ENCODE measurements around the gene HES5. TPM values are rescaled to one million over a fixed set of nuclear protein-coding genes. Genes with fewer than 3 reads are reported as not detected.

HES5 gene
- polyA plus RNA-seq, 2 donors = 0.71 to 1.5 TPM

DNA sequence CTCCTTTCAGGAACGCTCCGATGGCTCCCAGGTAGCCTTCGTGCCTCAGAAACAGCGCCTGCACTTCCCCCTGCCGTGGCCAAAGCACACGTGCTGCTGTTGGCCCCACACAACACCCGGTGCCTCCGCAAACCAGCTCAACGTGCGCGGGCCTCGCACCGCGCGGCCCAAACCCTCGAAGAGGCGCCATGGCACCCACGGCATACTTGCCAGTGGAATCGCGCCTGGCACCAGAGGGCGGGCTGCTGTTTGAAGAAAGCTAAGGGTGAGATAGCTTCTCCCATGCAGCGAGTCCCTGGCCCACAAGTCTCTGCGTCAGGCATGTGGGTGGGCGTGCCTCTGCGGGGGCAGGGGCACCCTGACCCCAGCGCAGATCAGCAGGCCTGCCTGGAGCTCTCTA lies 11.5 kb downstream of the HES5 start:
- Histone ChIP-seq H3K27me3 (ENCODE audit: control insufficient read depth in 1 of 2, insufficient read depth in 2 of 2, low read length in 2 of 2) (no peaks in the 10 kb centered on the region), H3K4me1 (ENCODE audit: control insufficient read depth in 2 of 2, insufficient read depth in 2 of 2, low read length in 1 of 2) (peaks cover 0 to 3% of the 10 kb centered on the region in 2 donors), H3K4me3 (ENCODE audit: low read depth in 1 of 2, low read length in 2 of 2) (no peak overlapping the region), H3K27ac (ENCODE audit: low read depth in 2 of 2, low read length in 1 of 2) (no peak overlapping the region), H3K36me3 (ENCODE audit: control insufficient read depth in 2 of 2, insufficient read depth in 2 of 2, low read length in 1 of 2) (peaks cover 18 to 68% of the 10 kb centered on the region in 2 donors), H3K9me3 (ENCODE audit: control insufficient read depth in 2 of 2, insufficient read depth in 1 of 2, low read depth in 1 of 2, low read length in 1 of 2) (no peaks in the 10 kb centered on the region)
- WGBS, 2 donors = 95 to 96% methylated on average over 26 of the region's 26 CpGs

DNA sequence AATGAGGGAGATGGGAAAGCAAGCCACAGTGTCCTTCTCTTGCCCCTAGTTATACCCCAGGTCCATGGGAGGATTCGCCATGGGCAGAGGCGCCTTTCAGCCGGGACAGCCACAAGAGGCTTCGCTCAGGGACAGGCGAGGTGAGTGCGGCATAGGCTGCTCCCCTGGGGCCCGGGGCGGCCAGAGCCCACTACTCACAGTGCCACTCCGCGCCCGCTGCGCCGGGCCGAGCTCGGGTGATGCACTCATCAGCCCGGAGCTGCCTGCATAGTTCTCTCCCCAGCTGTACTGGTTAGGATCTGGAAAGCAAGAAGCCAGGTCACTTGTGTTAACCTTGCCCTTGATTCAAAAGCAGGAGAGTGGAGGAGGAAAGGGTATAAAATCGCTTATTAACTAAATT lies 12.1 kb downstream of the HES5 start:
- 94 to 96% methylated on average over 17 of the region's 17 CpGs for WGBS, 2 donors
- no peak overlapping the region for H3K4me3 ChIP-seq (ENCODE audit: low read depth in 1 of 2, low read length in 2 of 2)
- no peaks in the 10 kb centered on the region for H3K9me3 ChIP-seq (ENCODE audit: control insufficient read depth in 2 of 2, insufficient read depth in 1 of 2, low read depth in 1 of 2, low read length in 1 of 2)
- H3K27ac ChIP-seq (ENCODE audit: low read depth in 2 of 2, low read length in 1 of 2) = no peak overlapping the region
- H3K36me3 ChIP-seq (ENCODE audit: control insufficient read depth in 2 of 2, insufficient read depth in 2 of 2, low read length in 1 of 2) = peaks cover 18 to 73% of the 10 kb centered on the region in 2 donors
- H3K27me3 ChIP-seq (ENCODE audit: control insufficient read depth in 1 of 2, insufficient read depth in 2 of 2, low read length in 2 of 2) = no peaks in the 10 kb centered on the region
- peaks cover 0 to under 1% of the 10 kb centered on the region in 2 donors for H3K4me1 ChIP-seq (ENCODE audit: control insufficient read depth in 2 of 2, insufficient read depth in 2 of 2, low read length in 1 of 2)

GRCh38 chr1:2516946-2517345 lies 13.1 kb downstream of the HES5 start:
- WGBS, 2 donors = 95 to 96% methylated on average over 14 of the region's 14 CpGs
- H3K27ac ChIP-seq (ENCODE audit: low read depth in 2 of 2, low read length in 1 of 2) = no peak overlapping the region
- peaks cover 27 to 81% of the 10 kb centered on the region in 2 donors for H3K36me3 ChIP-seq (ENCODE audit: control insufficient read depth in 2 of 2, insufficient read depth in 2 of 2, low read length in 1 of 2)
- H3K9me3 ChIP-seq (ENCODE audit: control insufficient read depth in 2 of 2, insufficient read depth in 1 of 2, low read depth in 1 of 2, low read length in 1 of 2) = no peaks in the 10 kb centered on the region
- no peaks in the 10 kb centered on the region for H3K4me1 ChIP-seq (ENCODE audit: control insufficient read depth in 2 of 2, insufficient read depth in 2 of 2, low read length in 1 of 2)
- H3K27me3 ChIP-seq (ENCODE audit: control insufficient read depth in 1 of 2, insufficient read depth in 2 of 2, low read length in 2 of 2) = no peaks in the 10 kb centered on the region
- no peak overlapping the region for H3K4me3 ChIP-seq (ENCODE audit: low read depth in 1 of 2, low read length in 2 of 2)

- peaks cover 26 to 82% of the 10 kb centered on the region in 2 donors for H3K36me3 ChIP-seq (ENCODE audit: control insufficient read depth in 2 of 2, insufficient read depth in 2 of 2, low read length in 1 of 2)
- H3K4me1 ChIP-seq (ENCODE audit: control insufficient read depth in 2 of 2, insufficient read depth in 2 of 2, low read length in 1 of 2) = no peaks in the 10 kb centered on the region
- WGBS, 2 donors = 96% methylated on average over 17 of the region's 17 CpGs
- no peak overlapping the region for H3K4me3 ChIP-seq (ENCODE audit: low read depth in 1 of 2, low read length in 2 of 2)
- no peaks in the 10 kb centered on the region for H3K9me3 ChIP-seq (ENCODE audit: control insufficient read depth in 2 of 2, insufficient read depth in 1 of 2, low read depth in 1 of 2, low read length in 1 of 2)
- H3K27me3 ChIP-seq (ENCODE audit: control insufficient read depth in 1 of 2, insufficient read depth in 2 of 2, low read length in 2 of 2) = no peaks in the 10 kb centered on the region
- H3K27ac ChIP-seq (ENCODE audit: low read depth in 2 of 2, low read length in 1 of 2) = no peak overlapping the region
Measured at GRCh38 chr1:2516124-2516523, 13.9 kb downstream of the HES5 start.

- no peak overlapping the region for H3K4me3 ChIP-seq (ENCODE audit: low read depth in 1 of 2, low read length in 2 of 2)
- WGBS, 2 donors = 94% methylated on average over 11 of the region's 11 CpGs
- peaks cover 24 to 82% of the 10 kb centered on the region in 2 donors for H3K36me3 ChIP-seq (ENCODE audit: control insufficient read depth in 2 of 2, insufficient read depth in 2 of 2, low read length in 1 of 2)
- no peaks in the 10 kb centered on the region for H3K4me1 ChIP-seq (ENCODE audit: control insufficient read depth in 2 of 2, insufficient read depth in 2 of 2, low read length in 1 of 2)
- H3K27me3 ChIP-seq (ENCODE audit: control insufficient read depth in 1 of 2, insufficient read depth in 2 of 2, low read length in 2 of 2) = no peaks in the 10 kb centered on the region
- H3K9me3 ChIP-seq (ENCODE audit: control insufficient read depth in 2 of 2, insufficient read depth in 1 of 2, low read depth in 1 of 2, low read length in 1 of 2) = no peaks in the 10 kb centered on the region
- H3K27ac ChIP-seq (ENCODE audit: low read depth in 2 of 2, low read length in 1 of 2) = no peak overlapping the region
Measured at GRCh38 chr1:2515763-2516080, 14.3 kb downstream of the HES5 start.

- Histone ChIP-seq H3K27ac (ENCODE audit: low read depth in 2 of 2, low read length in 1 of 2) (no peak overlapping the region), H3K4me3 (ENCODE audit: low read depth in 1 of 2, low read length in 2 of 2) (no peak overlapping the region), H3K9me3 (ENCODE audit: control insufficient read depth in 2 of 2, insufficient read depth in 1 of 2, low read depth in 1 of 2, low read length in 1 of 2) (no peaks in the 10 kb centered on the region), H3K4me1 (ENCODE audit: control insufficient read depth in 2 of 2, insufficient read depth in 2 of 2, low read length in 1 of 2) (no peaks in the 10 kb centered on the region), H3K27me3 (ENCODE audit: control insufficient read depth in 1 of 2, insufficient read depth in 2 of 2, low read length in 2 of 2) (no peaks in the 10 kb centered on the region), H3K36me3 (ENCODE audit: control insufficient read depth in 2 of 2, insufficient read depth in 2 of 2, low read length in 1 of 2) (peaks cover 23 to 82% of the 10 kb centered on the region in 2 donors)
- WGBS, 2 donors = 91 to 93% methylated on average over 44 to 45 of the region's 45 CpGs
Measured at GRCh38 chr1:2514863-2515762, 14.9 kb downstream of the HES5 start.

- H3K9me3 ChIP-seq (ENCODE audit: control insufficient read depth in 2 of 2, insufficient read depth in 1 of 2, low read depth in 1 of 2, low read length in 1 of 2) = no peaks in the 10 kb centered on the region
- no peaks in the 10 kb centered on the region for H3K4me1 ChIP-seq (ENCODE audit: control insufficient read depth in 2 of 2, insufficient read depth in 2 of 2, low read length in 1 of 2)
- no peaks in the 10 kb centered on the region for H3K27me3 ChIP-seq (ENCODE audit: control insufficient read depth in 1 of 2, insufficient read depth in 2 of 2, low read length in 2 of 2)
- no peak overlapping the region for H3K27ac ChIP-seq (ENCODE audit: low read depth in 2 of 2, low read length in 1 of 2)
- H3K4me3 ChIP-seq (ENCODE audit: low read depth in 1 of 2, low read length in 2 of 2) = no peak overlapping the region
- WGBS, 2 donors = 92 to 94% methylated on average over 43 of the region's 43 CpGs
- peaks cover 23 to 85% of the 10 kb centered on the region in 2 donors for H3K36me3 ChIP-seq (ENCODE audit: control insufficient read depth in 2 of 2, insufficient read depth in 2 of 2, low read length in 1 of 2)
Measured at GRCh38 chr1:2513939-2514652, 16.0 kb downstream of the HES5 start.

- no peak overlapping the region for H3K4me3 ChIP-seq (ENCODE audit: low read depth in 1 of 2, low read length in 2 of 2)
- no peaks in the 10 kb centered on the region for H3K9me3 ChIP-seq (ENCODE audit: control insufficient read depth in 2 of 2, insufficient read depth in 1 of 2, low read depth in 1 of 2, low read length in 1 of 2)
- H3K27me3 ChIP-seq (ENCODE audit: control insufficient read depth in 1 of 2, insufficient read depth in 2 of 2, low read length in 2 of 2) = no peaks in the 10 kb centered on the region
- peaks cover 15 to 85% of the 10 kb centered on the region in 2 donors for H3K36me3 ChIP-seq (ENCODE audit: control insufficient read depth in 2 of 2, insufficient read depth in 2 of 2, low read length in 1 of 2)
- 89 to 94% methylated on average over 31 of the region's 31 CpGs for WGBS, 2 donors
- H3K27ac ChIP-seq (ENCODE audit: low read depth in 2 of 2, low read length in 1 of 2) = no peak overlapping the region
- no peaks in the 10 kb centered on the region for H3K4me1 ChIP-seq (ENCODE audit: control insufficient read depth in 2 of 2, insufficient read depth in 2 of 2, low read length in 1 of 2)
Measured at GRCh38 chr1:2512862-2513421, 17.1 kb downstream of the HES5 start.

DNA sequence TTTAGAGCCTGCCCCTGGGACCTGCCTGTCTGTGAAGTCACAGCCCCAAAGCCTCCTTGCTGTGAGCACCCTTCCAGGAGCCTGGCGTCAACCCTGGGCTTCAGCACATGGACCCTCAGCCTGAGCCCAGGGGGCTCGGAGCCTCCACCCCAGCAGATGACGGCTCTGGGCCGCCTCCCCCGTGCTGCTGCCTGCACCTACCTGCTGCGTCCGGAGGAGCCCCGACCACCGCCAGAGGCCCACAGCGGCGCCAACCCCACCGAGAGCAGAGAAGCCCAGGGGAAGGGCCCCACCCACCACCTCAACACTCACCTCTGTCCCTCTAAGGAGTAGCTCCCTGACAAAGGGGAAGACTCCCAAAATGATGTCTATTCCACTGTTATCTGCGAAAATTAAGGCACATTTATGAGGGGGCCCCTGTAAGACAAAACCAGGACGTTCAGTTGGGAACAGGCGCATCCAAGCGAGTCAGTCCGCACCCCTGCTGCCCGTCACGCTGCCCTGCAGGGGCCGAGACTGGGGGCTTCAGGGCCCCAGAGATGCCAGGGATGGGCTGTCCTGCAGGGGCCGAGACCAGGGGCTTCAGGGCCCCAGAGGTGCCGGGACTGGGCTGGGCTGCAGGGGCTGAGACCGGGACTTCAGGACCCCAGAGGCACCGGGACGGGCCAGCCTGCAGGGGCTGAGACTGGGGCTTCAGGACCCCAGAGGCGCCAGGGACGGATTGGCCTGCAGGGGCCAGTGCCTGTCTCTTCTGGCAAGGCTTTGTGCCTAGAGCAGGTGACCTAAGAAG lies 19.5 kb downstream of the HES5 start:
- Histone ChIP-seq H3K27me3 (ENCODE audit: control insufficient read depth in 1 of 2, insufficient read depth in 2 of 2, low read length in 2 of 2) (no peaks in the 10 kb centered on the region), H3K27ac (ENCODE audit: low read depth in 2 of 2, low read length in 1 of 2) (no peak overlapping the region), H3K36me3 (ENCODE audit: control insufficient read depth in 2 of 2, insufficient read depth in 2 of 2, low read length in 1 of 2) (peaks cover 15 to 67% of the 10 kb centered on the region in 2 donors), H3K4me3 (ENCODE audit: low read depth in 1 of 2, low read length in 2 of 2) (no peak overlapping the region), H3K9me3 (ENCODE audit: control insufficient read depth in 2 of 2, insufficient read depth in 1 of 2, low read depth in 1 of 2, low read length in 1 of 2) (no peaks in the 10 kb centered on the region), H3K4me1 (ENCODE audit: control insufficient read depth in 2 of 2, insufficient read depth in 2 of 2, low read length in 1 of 2) (no peaks in the 10 kb centered on the region)
- 92 to 94% methylated on average over 27 of the region's 27 CpGs for WGBS, 2 donors
